Endothelial cell of umbilical vein (primary cell): ENCODE results near the gene SLC25A28. TPM values are rescaled to one million over a fixed set of nuclear protein-coding genes. Genes with fewer than 3 reads are reported as not detected.

Experiments used
- BruUV-seq: library from RNA; stranded (reverse); fragments of 400-500 nt; replicated peaks from 2 replicates; lab custom pipeline; 2021; lab: Mats Ljungman, UMichigan
- CTCF ChIA-PET: fragments of 300-600, 350-600 bp; sonication (Branson Sonifier 250); formaldehyde crosslinking; loops from one replicate; lab custom pipeline; 2021; ENCODE audit warnings: antibody characterized with exemption, inconsistent platforms; lab: Charles Lee
- POLR2A ChIA-PET: fragments of 300-600, 350-600 bp; sonication (Branson Sonifier 250); formaldehyde crosslinking; loops from one replicate; lab custom pipeline; 2021; ENCODE audit warnings: antibody characterized with exemption, inconsistent platforms; lab: Charles Lee
- DNase-seq: peaks from one replicate; pipeline ENCODE4 v3.0.0-alpha.2; 2011; ENCODE audit warnings: low read depth, low spot score
- FAIRE-seq: peaks from 2 replicates; lab custom pipeline; 2011; peaks lifted over from hg19 to GRCh38; lab: Jason Lieb, UNC
- H2AFZ ChIP-seq: 2 replicates; pipeline ENCODE4 v1.6.0; 2012; ENCODE audit warnings: low read depth, low read length, control low read depth, inconsistent platforms
- H3K27ac ChIP-seq: 2 replicates; pipeline ENCODE4 v1.5.1; 2011; ENCODE audit warnings: low read depth, mild to moderate bottlenecking, control low read depth, low read length, moderate library complexity; ENCODE audit not compliant: insufficient read depth
- H3K27me3 ChIP-seq, 2 experiments: 2 replicates each; pipeline versions ENCODE4 v1.6.0 to v1.6.1; 2011; ENCODE audit warnings: low read length in 2 of 2, mixed read lengths in 1 of 2; ENCODE audit not compliant: control insufficient read depth in 2 of 2, insufficient read depth in 2 of 2
- H3K36me3 ChIP-seq, 2 experiments: 2 replicates in 1 of 2; 3 replicates in 1 of 2; pipeline ENCODE4 v1.5.1; 2011; ENCODE audit warnings: low read length in 2 of 2, mild to moderate bottlenecking in 1 of 2, moderate library complexity in 1 of 2; ENCODE audit not compliant: control insufficient read depth in 2 of 2, insufficient read depth in 2 of 2; ENCODE audit errors: extremely low read depth in 1 of 2
- H3K4me1 ChIP-seq: 3 replicates; pipeline ENCODE4 v1.5.1; 2011; ENCODE audit warnings: mild to moderate bottlenecking, low read length; ENCODE audit not compliant: control insufficient read depth, insufficient read depth; ENCODE audit errors: extremely low read depth
- H3K4me2 ChIP-seq: 2 replicates; pipeline ENCODE4 v1.6.1; 2011; ENCODE audit warnings: low read length, control low read depth, mixed read lengths; ENCODE audit not compliant: insufficient read depth
- H3K4me3 ChIP-seq, 3 experiments: fragments of 200-600 bp in 1 of 3; sonication (generic), shearing (Covaris generic) in 1 of 3; replicated peaks in 1 of 3; 2 replicates each; pipeline ENCODE4 v1.5.1; 2011 to 2016; ENCODE audit warnings: control low read depth in 3 of 3, low read length in 3 of 3, mild to moderate bottlenecking in 2 of 3, inconsistent platforms in 1 of 3, low read depth in 1 of 3, moderate library complexity in 1 of 3; ENCODE audit not compliant: insufficient read depth in 1 of 3
- H3K79me2 ChIP-seq: 2 replicates; pipeline ENCODE4 v1.6.0; 2012; ENCODE audit warnings: low read length, inconsistent platforms; ENCODE audit not compliant: control insufficient read depth, insufficient read depth
- H3K9ac ChIP-seq: replicated peaks from 2 replicates; pipeline ENCODE3; 2011; ENCODE audit warnings: low read length, control low read depth; ENCODE audit not compliant: insufficient read depth; ENCODE audit errors: extremely low read depth
- H3K9me1 ChIP-seq: replicated peaks from 3 replicates; pipeline ENCODE4 v1.6.0; 2011; ENCODE audit warnings: mild to moderate bottlenecking, low read length; ENCODE audit not compliant: control insufficient read depth, insufficient read depth; ENCODE audit errors: extremely low read depth
- H3K9me3 ChIP-seq: replicated peaks from 2 replicates; pipeline ENCODE4 v1.5.1; 2012; ENCODE audit warnings: low read length, inconsistent platforms; ENCODE audit not compliant: control insufficient read depth, insufficient read depth
- H4K20me1 ChIP-seq: replicated peaks from 2 replicates; pipeline ENCODE3; 2011; ENCODE audit warnings: mild to moderate bottlenecking, low read length; ENCODE audit not compliant: control insufficient read depth, insufficient read depth; ENCODE audit errors: extremely low read depth
- CTCF ChIP-seq, 2 donors: IDR thresholded peaks; 1 replicate in 1 of 2; 2 replicates in 1 of 2; pipeline ENCODE4 v1.5.1; 2011; ENCODE audit warnings: low read length in 2 of 2, mild to moderate bottlenecking in 2 of 2, moderate library complexity in 2 of 2, control low read depth in 1 of 2, inconsistent platforms in 1 of 2, low read depth in 1 of 2; ENCODE audit not compliant: insufficient read depth in 1 of 2; ENCODE audit errors: extremely low read depth in 1 of 2
- EZH2 ChIP-seq: IDR thresholded peaks from 2 replicates; pipeline ENCODE4 v1.6.1; 2012; ENCODE audit warnings: borderline replicate concordance, low read depth, mild to moderate bottlenecking, moderate library complexity, low read length, inconsistent platforms; ENCODE audit not compliant: severe bottlenecking
- FOS ChIP-seq: IDR thresholded peaks from 2 replicates; pipeline ENCODE4 v1.6.1; 2011; ENCODE audit warnings: mild to moderate bottlenecking, low read length, moderate library complexity, borderline replicate concordance; ENCODE audit not compliant: insufficient read depth
- GATA2 ChIP-seq: IDR thresholded peaks from 2 replicates; pipeline ENCODE4 v1.7.0; 2011; ENCODE audit warnings: low read depth, mild to moderate bottlenecking, moderate library complexity, mixed read lengths, low read length; ENCODE audit not compliant: insufficient read length, insufficient read depth
- JUN ChIP-seq: IDR thresholded peaks from 2 replicates; pipeline ENCODE4 v1.6.1; 2011; ENCODE audit warnings: borderline replicate concordance, low read depth; ENCODE audit not compliant: insufficient read length, insufficient read depth
- MAX ChIP-seq: IDR thresholded peaks from 2 replicates; pipeline ENCODE4 v1.6.1; 2011; ENCODE audit not compliant: insufficient read depth, insufficient read length
- MYC ChIP-seq: IDR thresholded peaks from one replicate; pipeline ENCODE4 v1.6.1; 2011; ENCODE audit warnings: mild to moderate bottlenecking, low read depth, low read length
- POLR2A ChIP-seq: IDR thresholded peaks from 2 replicates; pipeline ENCODE4 v1.6.1; 2012; ENCODE audit warnings: low read depth, mild to moderate bottlenecking, control low read depth, low read length
- POLR2AphosphoS5 ChIP-seq: IDR thresholded peaks from 2 replicates; pipeline ENCODE4 v1.6.1; 2012; ENCODE audit warnings: low read depth, mild to moderate bottlenecking, control low read depth, low read length, moderate library complexity; ENCODE audit not compliant: insufficient read depth
- dilution Hi-C: fragments of 300-500 bp; cut with MboI; formaldehyde crosslinking; loops from one replicate; pipeline ENCODE4 v1.15.0; 2019; ENCODE audit warnings: low sequenced_read_pairs; ENCODE audit not compliant: extremely low pct_ligation_motif_present
- intact Hi-C: fragments of 100-400 bp; cut with micrococcal nuclease; formaldehyde crosslinking; loops from one replicate; pipeline ENCODE4 v1.10.0; 2022
- polyA plus RNA-seq, 4 experiments: library from polyadenylated mRNA; depleted of rRNA in 3 of 4; stranded (reverse) in 3 of 4; unstranded in 1 of 4; fragments of >200 nt; gene quantifications; 2 replicates each; pipeline versions ENCODE4 v1.2.1 to v1.2.3, GENCODE V29; 2011 to 2012; ENCODE audit warnings: missing spikeins in 1 of 4
- total RNA-seq: library from RNA; stranded (reverse); gene quantifications from 2 replicates; pipeline ENCODE4 v1.2.3, GENCODE V29; 2021

The SLC25A28 gene
- total and polyA plus RNA-seq, 2 donors (not counting 3 experiments of a cell fraction or from before 2014, with no cell fraction given) = 33.7 to 38.8 TPM

GRCh38 chr10:99609186-99609585 is 11.1 kb downstream of the SLC25A28 start:
- dilution Hi-C loops = loop anchor here (25.0 kb wide), 1 partner anchor 172 kb away; the partner anchor contains the start of gene GOT1
- no peaks in the 10 kb centered on the region for H3K9me1 ChIP-seq
- no TSS peak for BruUV-seq
- H3K36me3 ChIP-seq = peaks cover 2 to 16% of the 10 kb centered on the region in 2 experiments
- TF ChIP-seq GATA2 (no peak), CTCF (IDR thresholded peaks at IDR 0.05; ENCODE audit: extremely low read depth in 1 of 2, insufficient read depth in 1 of 2, low read depth in 1 of 2, low read length in 2 of 2) (no peak), FOS (no peak), POLR2AphosphoS5 (no peak), JUN (no peak), MYC (no peak), MAX (no peak), POLR2A (no peak), EZH2 (no peak)
- ChIA-PET CTCF (interaction anchor here (0.8 to 11.2 kb wide), 4 partner anchors 48 to 217 kb away, joined by 3 to 233 read pairs (median 4); no protein-coding TSS in a partner anchor), POLR2A (no interaction called here)
- no peaks in the 10 kb centered on the region for H3K27me3 ChIP-seq
- no peaks in the 10 kb centered on the region for H3K79me2 ChIP-seq
- H3K9ac ChIP-seq = no peak overlapping the region
- no peak for DNase-seq
- no peaks in the 10 kb centered on the region for H3K9me3 ChIP-seq
- H3K4me1 ChIP-seq = no peaks in the 10 kb centered on the region
- H3K27ac ChIP-seq = no peak overlapping the region
- H3K4me3 ChIP-seq = no peak overlapping the region
- H4K20me1 ChIP-seq = no peaks in the 10 kb centered on the region
- intact Hi-C loops = no loop called here
- no peak overlapping the region for H3K4me2 ChIP-seq
- no peak for FAIRE-seq
- H2AFZ ChIP-seq = no peak overlapping the region
